Measurements from ENCODE around the gene ACTR10.

GRCh38 chr14:58227096-58227819 is 27.3 kb downstream of the ACTR10 start:
- TF ChIP-seq EZH2 (IDR thresholded peaks at IDR 0.05) (no peak), CEBPB (IDR thresholded peaks at IDR 0.05; ENCODE audit: low read depth) (no peak), MAX (IDR thresholded peaks at IDR 0.05) (no peak), EZH2phosphoT487 (IDR thresholded peaks at IDR 0.05; ENCODE audit: borderline replicate concordance) (no peak), CTCF (IDR thresholded peaks at IDR 0.05 in 2 of 3, conservative IDR thresholded peaks at IDR 0.05 in 1 of 3; ENCODE audit: borderline replicate concordance in 1 of 3, insufficient read depth in 1 of 3, low read depth in 2 of 3, low read length in 2 of 3) (no peak), POLR2AphosphoS5 (IDR thresholded peaks at IDR 0.05; ENCODE audit: low read depth, low read length) (no peak), SRF (IDR thresholded peaks at IDR 0.05; ENCODE audit: low read depth) (no peak)
